Measurements from ENCODE around the gene ATAD2B.

DNA sequence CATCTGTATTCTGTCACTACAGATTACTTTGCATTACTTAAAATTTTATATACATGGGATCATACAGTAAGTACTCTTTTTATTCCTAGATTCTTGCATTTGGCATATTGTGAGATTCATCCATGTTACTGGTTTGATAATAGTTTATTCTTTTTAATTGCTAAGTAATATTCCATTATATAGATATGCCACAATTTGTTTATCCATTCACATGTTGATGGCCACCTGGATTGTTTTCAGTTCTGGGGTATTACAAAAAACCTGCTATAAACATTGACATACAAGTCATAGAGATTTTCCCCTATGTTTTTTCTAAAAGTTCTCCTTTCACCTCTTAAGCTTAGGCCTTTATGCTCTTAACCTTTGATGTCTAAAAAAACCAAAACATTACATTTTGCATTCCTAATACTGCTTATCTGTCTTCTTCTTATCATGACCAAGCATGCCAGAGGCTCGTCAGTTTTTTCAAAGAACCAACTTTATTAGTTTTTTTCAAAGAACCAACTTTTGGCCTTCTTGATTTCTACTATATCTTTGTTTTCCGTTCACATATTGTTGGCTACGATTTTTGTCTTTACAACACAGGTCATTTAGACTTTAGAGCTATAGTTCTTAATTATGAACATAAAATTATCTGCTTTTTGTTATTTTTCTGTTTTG is 86.9 kb downstream of the ATAD2B start:
- TF ChIP-seq, protein P1, sequence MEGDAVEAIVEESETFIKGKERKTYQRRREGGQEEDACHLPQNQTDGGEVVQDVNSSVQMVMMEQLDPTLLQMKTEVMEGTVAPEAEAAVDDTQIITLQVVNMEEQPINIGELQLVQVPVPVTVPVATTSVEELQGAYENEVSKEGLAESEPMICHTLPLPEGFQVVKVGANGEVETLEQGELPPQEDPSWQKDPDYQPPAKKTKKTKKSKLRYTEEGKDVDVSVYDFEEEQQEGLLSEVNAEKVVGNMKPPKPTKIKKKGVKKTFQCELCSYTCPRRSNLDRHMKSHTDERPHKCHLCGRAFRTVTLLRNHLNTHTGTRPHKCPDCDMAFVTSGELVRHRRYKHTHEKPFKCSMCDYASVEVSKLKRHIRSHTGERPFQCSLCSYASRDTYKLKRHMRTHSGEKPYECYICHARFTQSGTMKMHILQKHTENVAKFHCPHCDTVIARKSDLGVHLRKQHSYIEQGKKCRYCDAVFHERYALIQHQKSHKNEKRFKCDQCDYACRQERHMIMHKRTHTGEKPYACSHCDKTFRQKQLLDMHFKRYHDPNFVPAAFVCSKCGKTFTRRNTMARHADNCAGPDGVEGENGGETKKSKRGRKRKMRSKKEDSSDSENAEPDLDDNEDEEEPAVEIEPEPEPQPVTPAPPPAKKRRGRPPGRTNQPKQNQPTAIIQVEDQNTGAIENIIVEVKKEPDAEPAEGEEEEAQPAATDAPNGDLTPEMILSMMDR (IDR thresholded peaks at IDR 0.05), result no peak
- TF ChIP-seq ZFX (IDR thresholded peaks at IDR 0.05; ENCODE audit: borderline replicate concordance), result no peak
